HK-2 (cell line): ENCODE measurements around the gene FZD1.
"Not testable (repeated sequence)": the region's sequence is repeated elsewhere in the genome, so short reads cannot be mapped to it uniquely, and the experiment has no call there.

ENCODE experiments used
- DNase-seq: peaks from one replicate; pipeline ENCODE4 v3.0.0-alpha.2; 2018; ENCODE audit not compliant: unreplicated experiment

FZD1 gene

DNA sequence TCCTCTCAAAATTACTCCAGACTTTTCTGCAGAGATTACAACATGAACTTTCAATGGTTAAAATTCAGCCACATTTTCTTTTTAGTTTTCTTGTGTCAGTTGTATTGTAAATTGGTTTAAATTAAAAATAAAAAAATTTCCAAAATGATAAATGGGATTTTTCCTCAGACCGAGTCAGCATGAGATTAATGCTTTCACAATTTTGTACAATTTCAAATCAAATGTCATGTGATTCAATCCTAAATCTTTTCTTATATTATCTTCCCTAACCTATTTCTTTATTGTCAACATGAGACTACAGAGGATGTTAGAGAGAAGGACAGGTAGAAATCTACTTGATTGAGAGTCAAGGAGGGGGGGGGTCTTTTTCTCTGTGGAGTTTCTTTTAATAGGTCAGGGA is 33.7 kb downstream of the FZD1 start:
- DNase-seq: no peak

DNA sequence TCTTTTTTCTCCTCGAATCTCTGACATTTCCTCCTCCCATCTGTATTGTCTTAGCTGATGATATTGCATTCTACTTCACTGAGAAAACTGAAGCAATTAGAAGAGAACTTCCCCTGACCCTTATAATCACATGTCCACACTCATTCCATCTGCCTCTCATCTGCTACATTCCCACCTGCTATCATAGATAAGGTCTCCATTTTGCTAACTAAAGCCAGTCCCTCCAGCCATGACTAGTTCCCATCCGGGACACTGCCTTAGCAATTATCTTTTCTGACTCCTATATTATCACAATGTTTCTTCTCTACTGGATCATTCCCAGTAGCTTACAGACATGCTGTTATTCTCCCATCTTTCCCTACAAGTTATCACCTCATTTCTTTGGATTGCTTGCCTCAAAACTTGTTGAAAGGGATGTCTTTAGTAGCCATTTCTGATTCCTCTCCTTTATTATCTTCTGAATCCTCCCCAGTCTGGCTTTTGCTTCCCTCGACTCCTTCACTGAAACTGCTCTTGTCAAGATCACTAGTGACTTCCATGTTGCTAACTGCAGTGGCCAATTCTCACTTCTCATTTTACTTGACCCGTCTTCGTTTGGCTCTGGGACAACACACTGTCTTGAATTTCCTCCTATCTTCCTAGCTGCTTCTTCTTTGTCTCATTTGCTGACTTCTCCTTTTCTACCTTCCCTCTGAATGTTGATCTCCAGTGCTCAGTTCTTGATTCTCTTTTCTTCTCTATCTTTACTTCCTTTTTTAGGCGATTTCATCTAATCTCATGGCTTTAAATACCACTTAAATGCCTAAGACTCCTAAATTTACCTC is 35.9 kb downstream of the FZD1 start:
- no peak for DNase-seq

DNA sequence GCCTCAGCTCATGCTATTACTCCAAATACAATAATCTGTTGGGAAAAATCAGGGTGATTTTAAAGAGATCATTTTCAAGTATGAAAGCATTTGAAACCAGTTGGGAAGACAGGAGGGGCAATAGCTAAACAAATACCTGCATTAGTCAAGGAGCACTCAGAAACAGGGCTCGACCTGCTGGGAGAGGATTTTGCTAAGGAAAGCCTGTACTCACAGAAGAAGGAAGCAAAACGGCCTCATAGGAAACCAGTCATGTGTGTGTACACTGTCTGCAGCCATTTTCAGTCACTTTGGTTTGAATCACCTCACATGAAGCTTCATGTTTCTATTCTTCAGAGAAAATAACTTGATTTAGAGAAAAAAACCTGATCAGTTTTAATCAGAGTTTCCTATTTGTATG is 38.6 kb downstream of the FZD1 start:
- DNase-seq: no peak

DNA sequence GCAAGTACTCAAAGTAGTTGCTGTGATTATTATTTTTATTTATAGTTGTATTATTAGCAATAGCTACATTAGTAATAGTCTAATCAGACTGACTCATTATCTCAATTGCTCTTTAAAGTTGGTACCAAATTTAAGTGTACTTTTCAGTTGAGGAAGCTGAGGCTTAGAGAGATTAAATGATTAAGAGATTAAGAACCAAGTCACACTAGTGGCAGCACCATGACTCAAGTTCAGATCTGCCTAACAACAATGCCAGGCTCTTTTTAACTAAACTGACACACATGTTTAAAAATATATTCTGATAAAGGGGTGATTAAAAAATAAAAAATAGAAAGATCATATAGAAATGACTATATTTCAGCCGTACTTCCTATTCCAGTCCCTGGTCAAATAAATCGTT is 42.0 kb downstream of the FZD1 start:
- DNase-seq: no peak

DNA sequence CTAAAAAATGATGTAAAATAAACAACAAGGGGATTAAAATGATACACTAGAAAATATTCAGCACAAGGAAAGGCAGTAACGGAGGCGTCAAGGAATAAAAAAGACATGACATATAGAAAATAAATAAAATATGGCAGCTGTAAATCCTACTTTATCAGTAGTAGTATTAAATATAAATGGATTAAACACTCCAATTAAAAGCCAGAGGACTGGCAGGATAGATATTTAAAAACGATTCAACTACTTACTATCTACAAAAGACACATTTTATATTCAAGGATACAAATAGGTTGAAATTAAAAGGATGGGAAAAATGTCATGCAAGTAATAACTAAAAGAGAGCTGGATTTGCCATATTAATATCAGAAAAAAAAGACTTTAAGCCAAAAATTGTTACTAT is 43.2 kb downstream of the FZD1 start:
- DNase-seq: no peak

DNA sequence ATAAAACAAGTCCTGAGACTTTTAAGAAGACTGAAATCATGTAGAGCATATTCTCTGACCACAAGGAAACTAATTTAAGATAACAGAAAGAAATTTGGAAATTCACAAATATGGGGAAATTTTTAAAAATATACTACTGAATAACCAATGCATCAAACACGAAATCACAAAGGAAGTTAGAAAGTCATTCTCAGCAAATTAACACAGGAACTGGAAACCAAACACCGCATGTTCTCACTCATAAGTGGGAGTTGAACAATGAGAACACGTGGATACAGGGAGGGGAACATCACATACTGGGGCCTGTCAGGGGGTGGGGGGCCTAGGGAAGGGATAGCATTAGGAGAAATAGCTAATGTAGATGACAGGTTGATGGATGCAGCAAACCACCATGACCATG is 44.0 kb downstream of the FZD1 start:
- DNase-seq: not testable (repeated sequence)

DNA sequence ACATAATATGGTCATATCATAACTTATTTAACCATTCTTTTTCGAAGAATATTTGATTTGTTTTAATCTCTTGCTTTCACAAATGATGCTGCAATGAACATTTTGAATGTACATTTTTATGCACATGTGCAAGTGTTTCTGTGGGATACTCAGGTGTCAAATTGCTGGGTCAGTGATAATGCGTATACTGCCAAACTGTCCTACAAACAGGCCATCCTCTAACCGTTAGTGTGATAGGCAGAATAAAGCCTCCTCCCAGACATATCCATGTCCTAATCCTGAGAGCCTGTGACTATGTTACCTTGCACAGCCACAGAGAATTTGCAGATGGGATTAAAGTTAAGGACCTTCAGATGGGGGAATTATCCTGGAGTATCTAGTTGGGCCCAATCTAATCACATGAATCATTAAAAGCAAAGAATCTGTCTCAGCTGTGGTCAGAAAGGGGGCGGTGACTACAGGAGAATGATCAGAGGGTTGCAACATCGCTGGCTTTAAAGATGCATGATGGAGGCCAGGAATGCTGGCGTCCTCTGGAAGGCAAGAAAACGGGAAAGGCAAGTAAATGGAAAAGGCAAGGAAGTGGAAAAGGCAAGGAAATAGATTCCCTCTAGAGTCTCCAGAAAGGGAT is 46.7 kb downstream of the FZD1 start:
- DNase-seq: no peak

DNA sequence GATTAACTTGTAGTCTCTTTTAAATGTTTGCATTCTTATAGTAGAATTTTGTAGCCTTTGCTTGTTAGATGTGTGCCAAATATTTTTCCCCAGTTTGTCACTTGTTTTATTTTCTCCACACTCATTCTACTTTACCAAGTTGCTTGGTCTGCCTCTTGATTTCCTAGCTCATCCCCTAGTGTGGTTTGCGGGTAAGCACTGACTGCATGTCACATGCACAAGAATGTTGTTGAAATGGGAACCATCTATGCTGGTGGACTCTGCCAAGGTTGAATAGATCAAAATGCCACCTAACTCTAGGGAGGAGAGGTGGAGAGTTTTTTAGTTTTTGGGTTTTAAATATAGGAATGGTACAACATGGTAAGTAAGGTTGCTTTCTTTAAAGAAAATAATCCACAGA is 47.6 kb downstream of the FZD1 start:
- no peak for DNase-seq

DNA sequence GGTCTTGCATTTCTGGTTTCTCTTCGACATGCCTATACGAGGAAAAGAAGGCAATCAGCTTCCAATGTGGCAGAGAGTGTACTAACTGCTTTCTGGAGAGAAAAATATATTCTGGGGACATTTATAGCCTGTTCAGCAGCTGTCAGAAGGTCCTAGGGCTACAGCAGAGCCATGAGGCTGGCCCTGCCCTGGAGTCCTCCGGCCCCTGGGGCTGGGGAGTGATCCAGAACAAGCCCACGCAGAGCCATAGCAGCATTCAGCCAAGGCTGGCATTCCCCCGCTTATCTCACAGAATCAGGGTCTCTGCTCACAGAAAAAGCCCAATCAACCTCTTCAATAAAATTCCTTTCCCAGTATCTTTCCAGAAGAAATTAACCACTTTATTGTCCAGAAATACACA is 48.9 kb downstream of the FZD1 start:
- DNase-seq: no peak

DNA sequence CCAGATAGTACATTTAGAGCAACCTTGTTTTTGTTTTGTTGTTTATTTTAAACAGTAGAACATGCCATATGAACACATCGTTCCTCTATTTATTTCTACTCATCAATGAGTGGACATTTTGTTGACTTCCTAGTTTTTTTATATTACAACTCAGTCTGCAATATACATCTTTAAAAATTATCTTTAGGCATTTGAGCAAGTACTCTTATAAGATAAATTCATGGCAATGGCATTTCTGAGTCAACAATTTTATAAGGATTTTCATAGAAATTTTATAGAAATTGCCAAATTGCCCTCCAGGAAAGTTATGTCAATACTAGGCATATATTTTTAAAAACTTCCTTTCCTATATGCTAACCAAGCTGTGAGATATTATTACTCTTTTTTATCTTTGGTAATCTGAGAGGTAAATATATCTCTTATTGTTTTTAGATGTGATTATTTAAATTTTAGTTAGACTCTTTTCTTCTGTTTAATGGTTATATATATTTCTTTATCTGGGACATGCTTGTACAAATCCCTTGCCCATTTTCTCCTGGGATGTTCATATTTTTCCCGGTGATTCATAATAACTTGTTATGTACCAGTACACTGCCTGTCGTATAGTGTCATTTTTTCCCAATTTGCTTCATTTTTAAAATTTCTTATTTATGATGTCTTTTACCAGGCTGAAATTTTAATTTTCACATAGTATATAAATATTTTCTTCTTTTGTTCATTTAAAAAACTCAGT is 50.5 kb downstream of the FZD1 start:
- DNase-seq: no peak

DNA sequence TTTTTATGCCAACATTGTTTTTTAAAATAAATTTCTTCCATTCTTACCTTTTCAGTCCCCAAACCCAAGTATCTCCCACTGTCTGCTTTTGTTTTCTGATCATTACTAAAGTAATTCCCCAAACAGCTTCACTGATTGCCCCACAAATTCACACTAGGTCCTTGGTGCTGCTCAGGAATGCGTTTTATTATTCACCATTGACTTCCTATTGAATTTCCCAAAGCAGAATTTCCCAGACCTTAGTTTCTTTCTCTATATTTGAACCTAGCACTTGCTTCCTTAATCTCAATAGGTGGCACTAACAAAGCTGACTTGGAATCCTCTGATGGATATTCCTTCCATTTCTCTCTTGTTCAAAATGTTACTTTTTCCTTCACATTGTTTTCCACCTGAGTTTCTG is 52.2 kb downstream of the FZD1 start:
- DNase-seq: no peak

DNA sequence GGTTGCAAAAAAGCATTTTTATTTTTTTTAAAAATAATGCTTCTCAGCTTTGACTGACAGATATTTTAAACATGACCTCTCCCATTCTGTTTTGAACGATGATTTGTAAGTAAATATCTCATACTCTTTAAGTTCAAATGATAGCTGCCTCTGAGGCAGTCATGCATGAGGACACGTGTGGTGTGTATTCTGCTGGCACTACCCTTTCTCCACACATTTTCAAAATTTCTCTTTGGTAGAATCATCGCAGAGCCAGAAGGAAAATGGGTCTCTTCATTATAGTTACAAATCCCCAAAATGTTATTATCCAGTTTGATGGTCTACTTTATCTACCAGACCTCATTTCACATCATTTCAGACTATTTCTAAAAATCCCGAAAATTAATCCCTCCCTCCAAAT is 55.1 kb downstream of the FZD1 start:
- no peak for DNase-seq

DNA sequence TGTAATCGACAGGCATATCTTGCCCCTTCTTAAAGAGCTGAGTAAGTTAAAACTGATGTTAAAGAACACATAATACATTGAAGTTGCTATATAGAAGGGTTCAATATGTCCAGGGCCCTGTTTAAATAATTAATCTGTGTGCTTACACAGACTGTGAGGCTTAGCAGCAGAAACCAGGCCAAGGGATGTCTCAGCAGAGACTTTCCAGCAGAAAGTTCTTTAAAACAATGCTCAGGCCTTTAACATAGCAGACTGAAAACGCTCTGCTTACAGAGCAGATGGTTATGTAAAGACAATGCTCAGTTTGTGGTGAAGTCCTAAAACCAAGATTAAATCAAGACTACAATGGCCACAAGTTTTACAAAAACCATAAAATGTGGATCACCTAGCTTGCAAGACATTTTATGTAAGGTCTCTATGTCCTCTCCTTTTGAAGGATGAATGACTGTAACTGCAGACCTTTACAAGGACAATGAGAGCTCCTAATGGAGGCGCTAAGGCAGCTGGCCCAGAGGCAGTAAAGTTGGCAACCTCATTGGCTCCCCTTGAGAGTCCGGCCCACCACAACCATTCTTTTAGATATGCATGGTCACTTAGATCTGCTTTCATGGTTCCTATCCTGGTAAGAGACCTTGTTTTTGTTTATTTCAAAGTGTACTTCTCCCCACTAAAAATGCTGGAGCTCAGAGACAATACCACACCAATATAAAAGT is 56.3 kb downstream of the FZD1 start:
- DNase-seq: no peak
